Effector memory CD8-positive, alpha-beta T cell (primary cell): ENCODE measurements around the gene CD276.
"Not testable (repeated sequence)": the region's sequence is repeated elsewhere in the genome, so short reads cannot be mapped to it uniquely, and the experiment has no call there.

Source experiments
- ATAC-seq: fragments of 150-1000 bp; cut with Tn5 transposase; replicated peaks from 2 replicates; pipeline ENCODE4 v1.10.0; 2021; ENCODE audit warnings: mild to moderate bottlenecking, moderate library complexity
- DNase-seq, 3 experiments: peaks; one replicate each; pipeline ENCODE4 v3.0.0; 2021
- H3K27ac Mint-ChIP-seq, 2 donors: one replicate each; pipeline ENCODE4 v1.8.0; 2022; ENCODE audit warnings: mild to moderate bottlenecking in 2 of 2, mixed read lengths in 2 of 2, moderate library complexity in 2 of 2
- H3K27me3 Mint-ChIP-seq, 2 donors: one replicate each; pipeline ENCODE4 v1.8.0; 2022; ENCODE audit warnings: mixed read lengths in 2 of 2
- H3K36me3 Mint-ChIP-seq: one replicate; pipeline ENCODE4 v1.8.0; 2022; ENCODE audit warnings: mild to moderate bottlenecking, moderate library complexity, mixed read lengths; ENCODE audit not compliant: insufficient read depth
- H3K4me1 Mint-ChIP-seq, 2 donors: one replicate each; pipeline ENCODE4 v1.8.0; 2022; ENCODE audit warnings: low read depth in 2 of 2, mixed read lengths in 2 of 2
- H3K4me3 Mint-ChIP-seq, 2 donors: one replicate each; pipeline ENCODE4 v1.8.0; 2022; ENCODE audit warnings: mild to moderate bottlenecking in 2 of 2, mixed read lengths in 2 of 2, moderate library complexity in 2 of 2
- H3K9me3 Mint-ChIP-seq, 2 donors: one replicate each; pipeline ENCODE4 v1.8.0; 2022; ENCODE audit warnings: mixed read lengths in 2 of 2

The CD276 gene

DNA sequence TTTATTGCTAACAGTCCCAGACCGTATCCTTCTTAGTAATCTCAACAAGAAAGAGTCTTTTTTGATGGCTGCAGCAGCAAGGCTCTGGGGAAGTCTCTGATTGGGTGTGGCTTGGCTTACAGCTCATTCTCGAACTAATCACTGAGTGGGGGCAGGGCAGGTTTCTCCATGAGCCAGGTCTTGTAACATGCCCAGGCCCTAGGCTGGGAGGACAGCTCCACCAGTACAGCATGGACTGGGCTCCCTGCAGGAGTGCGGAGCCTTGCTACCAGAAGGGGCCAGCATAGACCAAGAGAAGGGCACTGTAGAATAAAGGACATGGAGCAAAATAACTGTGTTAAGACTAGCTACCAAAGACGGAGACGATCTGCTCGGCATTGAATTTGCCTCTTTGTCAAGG, 7.2 kb downstream of the CD276 start:
- H3K4me3 Mint-ChIP-seq: no peak overlapping the region
- peaks cover 36 to 45% of the 10 kb centered on the region in 2 donors for H3K27me3 Mint-ChIP-seq
- peaks cover 4% of the 10 kb centered on the region for H3K36me3 Mint-ChIP-seq
- no peak overlapping the region for H3K27ac Mint-ChIP-seq
- no peaks in the 10 kb centered on the region for H3K9me3 Mint-ChIP-seq
- H3K4me1 Mint-ChIP-seq: peaks cover 1 to 4% of the 10 kb centered on the region in 2 donors
- no peak for ATAC-seq
- DNase-seq: no peak

DNA sequence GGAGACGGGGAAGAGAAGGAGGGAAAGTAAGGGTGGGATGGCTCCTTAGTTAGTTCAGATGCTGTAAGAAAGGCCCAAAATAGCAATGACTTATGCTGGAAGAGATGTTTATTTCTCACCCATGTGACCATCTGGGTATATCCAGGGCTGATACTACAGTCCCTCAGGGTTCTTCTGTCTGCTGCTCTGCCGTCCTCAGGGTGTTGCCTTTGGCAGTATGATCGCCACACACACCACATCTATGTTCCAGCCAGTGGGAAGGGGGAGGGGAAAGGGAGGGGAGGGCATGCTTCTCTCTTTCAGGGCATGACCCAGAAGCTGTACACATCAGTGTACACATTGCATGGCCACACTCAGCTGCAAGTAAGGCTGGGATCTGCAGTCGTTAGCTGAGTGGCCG, 10.2 kb downstream of the CD276 start:
- no peak for ATAC-seq
- Mint-ChIP-seq H3K27me3 (peaks cover 32 to 39% of the 10 kb centered on the region in 2 donors), H3K4me3 (no peak overlapping the region), H3K27ac (no peak overlapping the region), H3K9me3 (no peaks in the 10 kb centered on the region), H3K36me3 (peaks cover 8% of the 10 kb centered on the region), H3K4me1 (peaks cover 11 to 16% of the 10 kb centered on the region in 2 donors)
- DNase-seq: no peak

DNA sequence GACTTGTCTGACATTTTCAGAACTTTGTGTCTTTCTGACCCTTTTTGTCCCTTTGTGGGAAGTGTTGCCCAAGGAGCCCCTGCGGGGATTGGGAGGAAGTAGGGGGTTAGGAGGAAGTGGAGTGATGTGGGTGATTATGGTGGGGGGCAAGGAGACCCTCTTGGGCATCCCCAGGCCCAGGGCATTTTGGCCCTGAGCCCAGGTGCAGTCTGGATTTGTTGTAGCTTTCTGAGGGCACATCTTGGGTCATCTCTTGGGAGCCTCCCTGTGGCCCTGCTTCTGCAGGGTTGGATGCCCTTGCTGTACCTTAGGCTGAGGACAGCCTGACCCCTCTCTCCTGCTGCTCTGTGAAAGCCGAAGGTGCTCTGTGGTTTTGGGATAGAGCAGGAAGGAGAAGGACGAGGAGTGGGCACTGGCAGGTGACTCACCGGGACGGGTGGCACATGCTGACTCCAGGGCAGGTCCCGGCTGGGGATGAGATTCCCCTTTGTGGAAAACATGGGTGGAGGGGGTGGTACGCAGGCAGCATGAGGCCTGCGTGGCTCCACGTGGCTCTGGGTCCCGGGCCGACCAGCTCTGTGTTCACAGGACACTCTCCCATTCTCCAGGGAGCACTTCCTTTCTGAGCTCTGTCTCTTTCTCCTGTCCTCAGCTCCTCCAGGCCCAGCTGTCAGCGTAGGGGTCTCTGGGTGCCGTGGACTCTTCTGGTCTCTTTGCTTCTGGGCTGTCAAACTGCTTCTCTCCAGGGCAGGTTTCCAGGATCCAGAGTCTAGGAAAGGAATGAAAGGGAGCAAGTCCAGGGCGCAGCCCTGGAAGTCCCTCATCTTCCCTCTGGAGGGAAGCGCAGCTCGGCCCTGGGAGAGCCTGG, 11.8 kb downstream of the CD276 start:
- Mint-ChIP-seq H3K27me3 (peaks cover 38 to 54% of the 10 kb centered on the region in 2 donors), H3K9me3 (no peaks in the 10 kb centered on the region), H3K36me3 (peaks cover 8% of the 10 kb centered on the region), H3K4me3 (peak overlapping the region; percentile 63 to 68), H3K4me1 (peaks cover 11 to 21% of the 10 kb centered on the region in 2 donors), H3K27ac (peak overlapping the region; percentile 72 to 86)
- DNase-seq (no peak), ATAC-seq (no peak)

DNA sequence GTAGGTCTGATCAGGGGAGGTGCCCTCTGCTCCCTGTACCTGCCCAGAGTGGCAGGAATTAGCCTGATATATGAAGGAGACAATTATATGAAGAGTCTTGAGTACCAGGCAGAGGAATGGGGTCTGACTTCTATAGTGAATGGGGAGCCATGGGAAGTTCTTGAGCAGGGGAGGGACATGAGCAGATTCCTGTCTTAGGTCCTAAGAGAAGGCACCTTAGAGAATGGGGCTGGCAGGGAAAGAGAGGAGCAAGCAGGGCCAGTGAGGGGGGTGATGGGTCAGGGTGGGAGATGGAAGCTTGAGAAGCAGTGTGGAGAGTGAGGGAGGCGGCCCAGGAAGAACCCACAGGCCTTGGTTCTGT, 12.4 kb downstream of the CD276 start:
- H3K4me1 Mint-ChIP-seq: peaks cover 11 to 21% of the 10 kb centered on the region in 2 donors
- no peaks in the 10 kb centered on the region for H3K9me3 Mint-ChIP-seq
- peak overlapping the region; percentile 63 to 68 for H3K4me3 Mint-ChIP-seq
- peak overlapping the region; percentile 72 to 86 for H3K27ac Mint-ChIP-seq
- peaks cover 38 to 60% of the 10 kb centered on the region in 2 donors for H3K27me3 Mint-ChIP-seq
- no peak for DNase-seq
- H3K36me3 Mint-ChIP-seq: peaks cover 8% of the 10 kb centered on the region
- no peak for ATAC-seq

DNA sequence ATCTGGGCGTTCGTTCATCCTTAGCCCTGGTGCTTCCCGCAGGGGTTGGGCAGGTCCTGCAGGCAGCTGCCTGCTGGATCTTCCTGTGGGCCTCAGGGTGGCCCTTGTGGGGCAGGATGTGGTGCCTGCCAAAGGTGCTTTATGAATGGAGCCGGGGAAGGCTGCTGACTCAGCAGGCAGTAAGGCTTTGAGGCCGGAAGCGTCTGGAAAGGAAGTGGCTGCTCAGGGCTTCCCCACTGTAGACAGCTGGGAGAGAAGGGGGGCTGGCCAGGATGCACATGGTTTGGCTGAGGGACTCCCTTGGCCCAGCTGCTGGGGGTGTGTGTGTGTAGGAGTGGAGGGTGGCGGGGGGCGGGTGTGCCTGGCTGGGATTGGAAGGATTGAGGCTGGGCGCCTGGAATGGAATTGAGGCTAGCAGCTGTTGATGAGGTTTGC, 12.9 kb downstream of the CD276 start:
- Mint-ChIP-seq H3K27ac (peak overlapping the region; percentile 72 to 86), H3K9me3 (no peaks in the 10 kb centered on the region), H3K4me3 (peak overlapping the region; percentile 63 to 68), H3K27me3 (peaks cover 38 to 64% of the 10 kb centered on the region in 2 donors), H3K36me3 (peaks cover 8% of the 10 kb centered on the region), H3K4me1 (peaks cover 11 to 21% of the 10 kb centered on the region in 2 donors)
- ATAC-seq: peak; percentile 95
- DNase-seq: peak; percentile 68 to 74 (median 74)

DNA sequence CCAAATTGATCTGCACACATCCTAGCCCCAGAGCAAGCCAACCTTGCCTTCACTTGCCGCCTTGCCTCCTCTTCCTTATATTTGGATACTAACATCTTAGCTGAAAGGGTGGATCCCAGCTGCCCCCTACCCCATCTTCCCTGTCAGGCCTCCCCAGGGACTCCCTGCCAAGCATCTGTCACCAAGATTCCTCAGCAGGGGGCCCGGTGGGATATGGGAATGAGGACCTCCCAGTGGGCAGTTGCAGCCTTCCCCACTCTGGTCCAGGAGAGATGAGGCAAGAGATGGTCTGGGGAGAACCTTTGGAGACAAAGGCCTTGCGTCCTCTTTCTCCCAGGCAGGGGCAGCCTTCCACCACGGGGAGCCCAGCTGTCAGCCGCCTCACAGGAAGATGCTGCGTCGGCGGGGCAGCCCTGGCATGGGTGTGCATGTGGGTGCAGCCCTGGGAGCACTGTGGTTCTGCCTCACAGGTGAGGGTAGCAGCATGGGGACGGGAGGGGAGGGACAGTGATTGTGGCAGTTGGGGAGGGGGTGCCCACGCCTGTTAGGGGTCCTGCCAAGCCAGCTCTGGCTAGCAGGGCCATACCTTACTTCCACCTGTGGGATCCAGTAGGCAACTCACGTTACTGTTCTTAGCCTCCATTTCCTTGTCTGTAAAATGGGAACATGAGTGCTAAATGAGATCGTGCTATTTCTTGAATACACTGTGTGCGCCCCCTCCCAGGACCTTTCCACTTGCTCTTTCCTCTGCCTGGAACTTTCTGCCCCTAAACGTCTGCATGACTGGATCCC, 15.3 kb downstream of the CD276 start:
- H3K4me3 Mint-ChIP-seq: no peak overlapping the region
- peaks cover 11 to 19% of the 10 kb centered on the region in 2 donors for H3K4me1 Mint-ChIP-seq
- peak overlapping the region; percentile 26 to 60 for H3K27ac Mint-ChIP-seq

DNA sequence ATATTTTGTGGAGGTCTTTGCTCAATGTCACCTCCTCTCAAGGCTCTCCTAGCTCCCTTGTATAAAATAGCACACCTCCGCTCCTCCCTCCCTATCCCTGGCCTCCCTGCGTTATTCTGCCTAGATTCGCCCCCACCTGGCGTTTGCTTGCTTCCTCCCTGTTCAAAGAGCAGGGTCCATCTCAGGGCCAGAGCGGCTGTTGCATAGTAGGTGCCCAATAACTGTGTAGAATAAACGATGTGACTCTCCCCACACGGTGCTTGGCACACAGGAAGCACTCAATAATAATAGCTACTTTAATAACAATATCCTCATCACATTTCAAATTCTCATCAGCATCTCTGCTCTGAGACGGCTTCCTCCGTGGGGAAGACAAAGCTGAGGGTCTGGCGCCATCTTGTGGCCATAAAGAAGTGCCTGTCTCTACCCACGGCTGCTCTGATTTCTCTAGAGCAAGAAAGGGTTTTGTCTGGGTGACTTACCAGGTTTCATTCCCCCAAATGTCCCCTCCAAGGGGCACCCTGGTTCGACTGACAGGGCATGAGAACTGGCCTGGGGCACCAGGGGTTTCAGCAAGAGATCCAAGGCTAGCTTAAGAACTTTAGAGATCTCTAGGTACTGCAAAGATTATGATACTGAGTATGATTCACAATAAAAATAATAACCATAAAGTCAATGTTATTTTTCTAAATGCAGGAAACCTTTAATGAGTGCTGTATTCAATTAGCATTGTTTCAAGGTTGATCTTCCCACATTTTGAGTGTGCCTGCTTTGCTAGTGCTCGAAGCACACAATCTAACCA, 16.1 kb downstream of the CD276 start:
- peak overlapping the region; percentile 26 to 60 for H3K27ac Mint-ChIP-seq
- H3K4me3 Mint-ChIP-seq: no peak overlapping the region
- peak; percentile 72 for DNase-seq
- peaks cover 25 to 93% of the 10 kb centered on the region in 2 donors for H3K27me3 Mint-ChIP-seq
- peaks cover 11 to 20% of the 10 kb centered on the region in 2 donors for H3K4me1 Mint-ChIP-seq
- no peaks in the 10 kb centered on the region for H3K9me3 Mint-ChIP-seq
- H3K36me3 Mint-ChIP-seq: peaks cover 4% of the 10 kb centered on the region
- ATAC-seq: peak; percentile 33

More for the DNA sequence above, 15.3 kb downstream of the CD276 start:
- no peaks in the 10 kb centered on the region for H3K9me3 Mint-ChIP-seq
- ATAC-seq (no peak), DNase-seq (no peak)
- peaks cover 19 to 88% of the 10 kb centered on the region in 2 donors for H3K27me3 Mint-ChIP-seq
- peaks cover 4% of the 10 kb centered on the region for H3K36me3 Mint-ChIP-seq

DNA sequence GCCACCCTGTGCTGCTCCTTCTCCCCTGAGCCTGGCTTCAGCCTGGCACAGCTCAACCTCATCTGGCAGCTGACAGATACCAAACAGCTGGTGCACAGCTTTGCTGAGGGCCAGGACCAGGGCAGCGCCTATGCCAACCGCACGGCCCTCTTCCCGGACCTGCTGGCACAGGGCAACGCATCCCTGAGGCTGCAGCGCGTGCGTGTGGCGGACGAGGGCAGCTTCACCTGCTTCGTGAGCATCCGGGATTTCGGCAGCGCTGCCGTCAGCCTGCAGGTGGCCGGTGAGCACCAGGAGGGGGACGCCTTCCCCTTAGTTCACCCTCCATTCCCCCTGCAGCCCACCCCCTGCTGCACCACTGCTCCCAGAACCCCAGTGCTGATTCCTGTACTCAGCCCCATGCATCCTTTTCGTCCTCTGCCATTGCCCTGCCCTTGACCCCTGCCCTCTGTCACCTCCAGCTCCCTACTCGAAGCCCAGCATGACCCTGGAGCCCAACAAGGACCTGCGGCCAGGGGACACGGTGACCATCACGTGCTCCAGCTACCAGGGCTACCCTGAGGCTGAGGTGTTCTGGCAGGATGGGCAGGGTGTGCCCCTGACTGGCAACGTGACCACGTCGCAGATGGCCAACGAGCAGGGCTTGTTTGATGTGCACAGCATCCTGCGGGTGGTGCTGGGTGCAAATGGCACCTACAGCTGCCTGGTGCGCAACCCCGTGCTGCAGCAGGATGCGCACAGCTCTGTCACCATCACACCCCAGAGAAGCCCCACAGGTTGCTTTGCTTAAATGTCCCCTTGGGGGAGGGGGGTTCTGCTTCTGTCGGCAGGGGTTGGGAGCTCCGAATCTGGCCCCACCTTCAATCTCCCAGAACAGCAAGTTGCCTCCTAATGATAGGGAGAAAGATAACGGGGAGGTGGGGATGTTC, 18.4 kb downstream of the CD276 start:
- not testable (repeated sequence) for DNase-seq, H3K27ac Mint-ChIP-seq, H3K4me3 Mint-ChIP-seq, ATAC-seq, H3K36me3 Mint-ChIP-seq, H3K9me3 Mint-ChIP-seq
- Mint-ChIP-seq H3K4me1 (peaks cover 0 to 11% of the 10 kb centered on the region in 2 donors), H3K27me3 (peaks cover 27 to 88% of the 10 kb centered on the region in 2 donors)

DNA sequence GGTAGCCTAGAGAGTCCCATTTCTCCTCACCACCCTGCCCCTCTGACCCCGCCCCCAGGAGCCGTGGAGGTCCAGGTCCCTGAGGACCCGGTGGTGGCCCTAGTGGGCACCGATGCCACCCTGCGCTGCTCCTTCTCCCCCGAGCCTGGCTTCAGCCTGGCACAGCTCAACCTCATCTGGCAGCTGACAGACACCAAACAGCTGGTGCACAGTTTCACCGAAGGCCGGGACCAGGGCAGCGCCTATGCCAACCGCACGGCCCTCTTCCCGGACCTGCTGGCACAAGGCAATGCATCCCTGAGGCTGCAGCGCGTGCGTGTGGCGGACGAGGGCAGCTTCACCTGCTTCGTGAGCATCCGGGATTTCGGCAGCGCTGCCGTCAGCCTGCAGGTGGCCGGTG, 19.4 kb downstream of the CD276 start:
- ATAC-seq, H3K36me3 Mint-ChIP-seq, H3K4me3 Mint-ChIP-seq, H3K9me3 Mint-ChIP-seq, DNase-seq, H3K27ac Mint-ChIP-seq, H3K4me1 Mint-ChIP-seq: not testable (repeated sequence)
- peaks cover 35 to 90% of the 10 kb centered on the region in 2 donors for H3K27me3 Mint-ChIP-seq

DNA sequence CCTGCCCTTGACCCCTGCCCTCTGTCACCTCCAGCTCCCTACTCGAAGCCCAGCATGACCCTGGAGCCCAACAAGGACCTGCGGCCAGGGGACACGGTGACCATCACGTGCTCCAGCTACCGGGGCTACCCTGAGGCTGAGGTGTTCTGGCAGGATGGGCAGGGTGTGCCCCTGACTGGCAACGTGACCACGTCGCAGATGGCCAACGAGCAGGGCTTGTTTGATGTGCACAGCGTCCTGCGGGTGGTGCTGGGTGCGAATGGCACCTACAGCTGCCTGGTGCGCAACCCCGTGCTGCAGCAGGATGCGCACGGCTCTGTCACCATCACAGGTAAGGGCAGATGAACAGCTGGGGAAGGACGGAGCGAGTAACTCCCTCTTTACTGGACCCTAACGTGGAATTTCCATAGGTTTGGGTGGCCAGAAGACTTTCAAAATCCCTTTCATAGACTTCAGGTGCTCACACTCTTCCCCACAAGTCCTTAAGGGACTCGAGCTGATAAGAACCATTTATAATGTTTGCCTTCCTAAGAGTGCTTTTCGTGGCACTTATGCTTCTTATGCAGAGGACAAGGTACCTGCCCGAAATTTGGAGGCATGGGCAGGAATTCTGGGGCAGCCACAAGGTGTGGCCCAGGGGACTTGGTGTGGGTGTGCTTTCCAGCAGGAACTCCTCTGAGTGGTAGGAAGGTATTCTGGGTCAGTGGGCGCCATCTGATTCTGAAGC, 20.1 kb downstream of the CD276 start:
- not testable (repeated sequence) for ATAC-seq, H3K4me3 Mint-ChIP-seq, H3K9me3 Mint-ChIP-seq, DNase-seq, H3K4me1 Mint-ChIP-seq, H3K27ac Mint-ChIP-seq, H3K36me3 Mint-ChIP-seq
- H3K27me3 Mint-ChIP-seq: peaks cover 38 to 90% of the 10 kb centered on the region in 2 donors

DNA sequence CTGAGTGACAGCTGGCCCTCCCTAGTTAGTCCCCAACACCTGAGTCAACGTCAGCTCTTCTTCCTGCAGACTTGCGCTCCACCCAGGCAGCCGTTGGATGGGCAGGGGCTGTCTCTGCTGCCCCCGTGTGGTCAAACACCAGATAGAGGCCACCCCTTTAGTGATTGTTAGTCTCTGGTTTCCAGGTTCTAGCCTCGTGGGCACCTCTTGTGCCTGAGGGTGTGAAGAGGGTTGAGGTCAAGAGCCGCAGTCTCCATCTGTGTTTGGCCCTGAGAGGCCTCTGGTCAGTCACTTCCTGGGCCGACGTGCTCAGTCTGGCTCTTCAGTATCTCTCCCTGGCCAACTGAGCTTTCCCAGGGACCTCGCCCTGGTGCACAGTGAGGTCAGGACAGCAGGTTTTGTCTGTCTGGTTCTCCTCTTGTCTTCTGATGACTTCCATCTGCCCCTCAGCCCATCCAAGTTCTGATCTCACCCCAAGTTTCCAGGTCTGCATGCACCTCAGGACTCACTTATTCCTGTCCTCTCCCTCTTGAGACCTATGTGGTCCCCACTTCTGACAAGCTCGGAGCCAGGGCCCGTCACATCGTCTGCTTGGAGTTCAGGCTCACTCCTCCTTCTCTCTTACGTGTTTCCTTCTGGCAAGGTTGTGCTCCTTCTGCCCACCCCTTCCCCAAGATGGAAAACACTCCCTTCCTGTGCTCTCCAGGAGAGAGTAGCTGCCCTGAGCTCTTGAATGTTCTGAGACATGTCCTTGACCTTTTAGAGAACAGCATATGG, 20.9 kb downstream of the CD276 start:
- ATAC-seq (peak; percentile 73), DNase-seq (peak; percentile 44 to 51 (median 51))
- Mint-ChIP-seq H3K4me3 (no peak overlapping the region), H3K4me1 (peaks cover 0 to 4% of the 10 kb centered on the region in 2 donors), H3K27me3 (peaks cover 35 to 85% of the 10 kb centered on the region in 2 donors), H3K9me3 (no peaks in the 10 kb centered on the region), H3K36me3 (no peaks in the 10 kb centered on the region), H3K27ac (no peak overlapping the region)
